HUDEP-2 (cell line): ENCODE measurements around the gene BCL7C.
"Not testable (repeated sequence)": the region's sequence is repeated elsewhere in the genome, so short reads cannot be mapped to it uniquely, and the experiment has no call there.

ENCODE experiments used
- DNase-seq, 76 experiments: peaks; one replicate each; lab custom pipeline; 2025; ENCODE audit not compliant: unreplicated experiment in 76 of 76; lab: John Stamatoyannopoulos, UW

BCL7C gene

DNA sequence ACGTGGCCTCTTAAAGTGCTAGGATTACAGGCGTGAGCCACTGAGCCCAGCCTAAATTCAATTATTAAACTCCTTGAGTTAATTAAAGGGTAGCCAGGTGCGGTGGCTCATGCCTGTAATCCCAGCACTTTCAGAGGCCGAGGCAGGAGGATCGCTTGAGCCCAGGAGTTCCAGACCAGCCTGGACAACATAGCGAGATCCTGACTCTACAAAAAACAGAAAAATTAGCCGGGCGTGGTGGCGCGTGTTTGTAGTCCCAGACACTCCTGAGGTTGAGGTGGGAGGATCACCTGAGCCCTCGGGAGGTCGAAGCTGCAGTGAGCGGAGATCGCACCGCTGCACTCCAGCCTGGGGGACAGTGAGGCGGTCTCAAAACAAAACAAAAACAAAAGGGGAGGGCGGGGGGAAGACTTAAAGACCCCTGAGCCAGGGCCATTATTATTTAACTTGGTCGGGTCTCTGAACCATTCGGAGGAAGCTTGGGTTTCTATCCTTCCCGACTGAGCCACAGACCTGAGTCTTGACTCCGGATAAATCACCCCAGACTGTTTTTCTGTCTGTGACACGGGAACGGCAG lies 19.5 kb downstream of the BCL7C start:
- no peak for DNase-seq

- no peak for DNase-seq
Measured at GRCh38 chr16:30870904-30871303, 23.0 kb downstream of the BCL7C start.

DNA sequence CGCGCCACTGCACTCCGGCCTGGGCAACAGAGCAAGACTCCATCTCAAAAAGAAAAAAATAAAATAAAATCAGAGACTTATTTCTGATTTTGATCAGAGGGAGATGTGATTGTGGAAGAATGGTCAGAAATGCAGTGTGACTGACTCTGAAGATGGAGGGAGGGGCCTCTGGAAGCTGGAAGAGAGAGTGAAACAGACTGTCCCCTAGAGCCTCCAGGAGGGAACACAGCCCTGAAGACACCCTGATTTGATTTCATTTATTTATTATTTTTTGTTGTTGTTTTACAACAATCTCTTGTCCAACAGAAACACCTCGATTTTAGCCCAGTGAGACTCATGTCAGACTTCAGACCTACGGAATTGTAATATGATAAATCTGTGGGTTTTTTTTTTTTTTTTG lies 26.1 kb downstream of the BCL7C start:
- DNase-seq, result peak in 3 of 76 experiments; percentile 2 to 10 (median 10)

GRCh38 chr16:30866031-30866430 lies 27.8 kb downstream of the BCL7C start:
- DNase-seq, result no peak

- DNase-seq, result not testable (repeated sequence)
Measured at GRCh38 chr16:30863178-30863577, 30.7 kb downstream of the BCL7C start.

DNA sequence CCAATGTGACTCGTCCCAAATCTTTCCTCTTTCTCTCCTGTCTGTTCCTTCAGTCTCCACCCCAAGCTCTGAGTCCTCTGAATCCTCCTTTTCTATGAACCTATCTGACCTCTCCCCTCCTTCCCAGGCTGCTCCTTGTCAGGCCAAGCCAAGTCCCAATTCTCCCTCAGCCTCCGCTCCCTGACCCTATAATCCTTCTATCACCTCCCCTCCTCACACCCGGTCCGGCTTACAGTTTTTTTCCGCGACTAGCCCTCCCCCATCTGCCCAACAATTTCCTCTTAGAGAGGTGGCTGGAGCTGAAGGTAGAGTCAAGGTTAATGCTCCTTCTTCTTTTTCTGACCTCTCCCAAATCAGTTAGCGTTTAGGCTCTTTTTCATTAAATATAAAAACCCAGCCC lies 33.1 kb downstream of the BCL7C start:
- DNase-seq, result not testable (repeated sequence)

DNA sequence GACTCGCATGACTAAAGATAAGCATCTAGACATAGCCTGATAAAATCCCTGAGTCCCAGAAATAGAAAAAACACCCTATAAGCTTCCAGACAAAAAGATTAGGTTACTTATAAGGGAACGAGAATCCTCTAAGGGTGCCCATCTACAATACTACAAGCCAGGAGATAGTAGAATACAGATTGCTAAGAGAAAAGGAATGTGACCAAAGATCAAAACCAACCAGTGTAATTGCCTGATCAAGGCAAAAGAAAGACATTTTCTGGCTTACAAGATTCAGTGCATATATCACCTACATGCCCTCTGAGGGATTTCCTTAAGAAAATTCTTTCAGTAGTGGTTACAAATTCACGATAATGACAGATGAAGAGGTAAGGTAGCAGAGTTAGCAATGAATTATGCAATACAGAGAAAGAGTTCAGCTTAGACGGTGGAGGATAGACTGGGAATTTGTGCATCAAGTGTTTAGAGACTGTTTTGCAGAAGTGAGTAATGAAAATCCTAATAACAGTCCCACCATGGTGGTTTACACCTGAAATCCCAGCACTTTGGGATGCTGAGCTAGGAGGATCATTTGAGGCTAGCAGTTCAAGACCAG lies 35.0 kb downstream of the BCL7C start:
- no peak for DNase-seq

GRCh38 chr16:30858111-30858495 lies 35.8 kb downstream of the BCL7C start:
- DNase-seq, result no peak

- DNase-seq, result no peak
Measured at GRCh38 chr16:30853758-30854157, 40.1 kb downstream of the BCL7C start.

DNA sequence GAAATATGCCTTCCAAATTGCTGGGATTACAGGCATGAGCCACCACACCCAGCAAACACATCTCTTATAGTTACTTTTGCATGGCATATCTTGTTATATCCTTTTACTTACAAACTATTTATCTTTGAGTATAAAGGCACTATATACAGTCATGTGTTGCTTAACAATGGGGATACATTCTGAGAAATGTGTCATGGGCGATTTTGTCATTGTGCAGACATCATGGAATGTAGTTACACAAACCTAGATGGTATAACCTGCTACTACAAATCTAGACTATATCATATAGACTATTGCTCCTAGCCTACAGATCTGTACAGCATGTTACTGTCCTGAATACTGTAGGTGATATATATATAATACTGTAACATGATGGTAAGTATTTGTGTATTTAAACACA lies 43.6 kb downstream of the BCL7C start:
- no peak for DNase-seq

- DNase-seq, result no peak
Measured at GRCh38 chr16:30846649-30847402, 47.1 kb downstream of the BCL7C start.

DNA sequence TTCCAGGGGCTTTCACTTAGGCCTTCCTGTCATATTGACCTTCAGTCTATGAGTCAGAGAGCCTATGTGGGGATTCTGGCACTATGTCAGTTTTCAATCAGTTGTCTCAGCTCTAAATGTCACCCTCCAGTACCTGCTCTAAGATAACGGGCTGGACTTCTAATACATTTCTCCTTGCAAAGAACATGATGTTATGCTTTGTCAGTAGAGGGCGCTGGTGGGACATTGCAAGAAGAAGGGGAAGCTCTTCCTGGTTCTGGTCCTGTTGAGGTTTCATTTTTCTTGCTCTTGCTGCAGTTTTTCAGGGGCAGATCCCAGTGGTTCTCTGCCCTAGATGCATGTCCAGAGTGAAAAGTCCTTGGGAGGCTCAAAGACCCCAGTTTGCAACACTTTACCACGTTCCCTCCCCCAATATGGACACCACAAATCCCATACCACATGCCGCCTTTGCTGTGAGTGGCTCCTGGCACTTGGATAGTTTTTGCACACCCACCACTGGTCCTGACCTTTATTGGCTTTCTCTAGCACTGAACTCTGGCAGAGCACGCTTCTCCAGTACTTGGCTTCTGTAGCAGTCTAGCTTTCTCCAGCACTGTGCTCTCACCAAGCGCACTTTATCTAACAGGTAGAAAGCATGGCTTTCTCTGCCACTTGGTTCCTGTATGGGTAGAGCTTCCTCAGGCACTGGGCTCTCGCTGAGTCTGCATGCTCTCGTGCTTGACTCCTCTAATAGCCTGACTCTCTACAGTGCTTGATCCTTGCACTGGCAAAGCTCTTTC lies 49.0 kb downstream of the BCL7C start:
- DNase-seq, result peak in 72 of 76 experiments; percentile 11 to 92 (median 76)

DNA sequence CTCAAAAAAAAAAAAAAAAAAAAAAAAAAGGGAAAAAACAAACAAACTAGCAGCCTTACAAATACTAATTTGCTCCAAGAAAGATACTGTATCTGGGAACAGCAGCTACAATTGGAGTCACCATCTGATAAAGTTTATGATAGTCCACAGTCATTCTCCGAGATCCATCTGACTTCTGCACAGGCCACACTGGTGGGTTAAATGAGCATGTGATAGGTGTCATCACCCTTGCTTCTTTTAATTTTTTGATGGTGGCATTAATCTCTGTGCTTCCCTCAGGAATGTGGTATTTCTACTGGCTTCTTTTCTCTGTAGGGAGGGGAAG lies 49.6 kb downstream of the BCL7C start:
- DNase-seq, result no peak

- no peak for DNase-seq
Measured at GRCh38 chr16:30843501-30843900, 50.4 kb downstream of the BCL7C start.

DNA sequence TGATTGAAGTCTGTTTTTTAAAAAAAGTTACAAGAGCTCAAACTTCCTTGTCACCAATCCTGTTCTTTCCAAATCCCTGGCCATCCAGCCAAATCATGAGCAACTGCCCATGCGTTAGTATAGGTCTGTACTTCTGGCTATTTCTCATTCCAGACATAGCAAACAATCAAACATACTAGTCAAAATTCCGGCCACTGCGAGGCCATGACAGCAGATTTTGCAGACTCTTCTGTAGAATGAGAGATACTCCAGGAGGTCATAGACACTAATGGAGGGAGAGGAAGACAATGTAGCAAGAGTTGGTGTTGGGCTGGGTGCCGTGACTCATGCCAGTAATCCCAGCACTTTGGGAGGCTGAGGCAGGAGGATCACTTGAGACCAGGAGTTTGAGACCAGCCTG lies 50.9 kb downstream of the BCL7C start:
- no peak for DNase-seq

GRCh38 chr16:30841332-30841731 lies 52.5 kb downstream of the BCL7C start:
- DNase-seq, result no peak

DNA sequence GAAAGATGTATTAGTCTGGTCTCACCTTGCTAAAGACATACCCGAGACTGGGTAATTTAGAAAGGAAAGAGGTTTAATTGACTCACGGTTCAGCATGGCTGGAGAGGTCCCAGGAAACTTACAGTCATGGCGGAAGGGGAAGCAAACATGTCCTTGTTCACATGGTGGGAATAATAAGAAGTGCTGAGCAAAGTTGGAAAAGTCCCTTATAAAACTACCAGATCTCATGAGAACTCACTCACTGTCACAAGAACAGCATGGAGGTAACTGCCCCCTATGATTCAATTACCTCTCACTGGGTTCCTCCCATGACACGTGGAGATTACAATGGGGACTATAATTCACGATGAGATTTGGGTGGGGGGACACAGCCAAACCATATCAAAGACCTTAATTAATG lies 53.3 kb downstream of the BCL7C start:
- no peak for DNase-seq

- DNase-seq, result peak in 1 of 76 experiments; percentile 4
Measured at GRCh38 chr16:30839523-30840227, 54.2 kb downstream of the BCL7C start.

DNA sequence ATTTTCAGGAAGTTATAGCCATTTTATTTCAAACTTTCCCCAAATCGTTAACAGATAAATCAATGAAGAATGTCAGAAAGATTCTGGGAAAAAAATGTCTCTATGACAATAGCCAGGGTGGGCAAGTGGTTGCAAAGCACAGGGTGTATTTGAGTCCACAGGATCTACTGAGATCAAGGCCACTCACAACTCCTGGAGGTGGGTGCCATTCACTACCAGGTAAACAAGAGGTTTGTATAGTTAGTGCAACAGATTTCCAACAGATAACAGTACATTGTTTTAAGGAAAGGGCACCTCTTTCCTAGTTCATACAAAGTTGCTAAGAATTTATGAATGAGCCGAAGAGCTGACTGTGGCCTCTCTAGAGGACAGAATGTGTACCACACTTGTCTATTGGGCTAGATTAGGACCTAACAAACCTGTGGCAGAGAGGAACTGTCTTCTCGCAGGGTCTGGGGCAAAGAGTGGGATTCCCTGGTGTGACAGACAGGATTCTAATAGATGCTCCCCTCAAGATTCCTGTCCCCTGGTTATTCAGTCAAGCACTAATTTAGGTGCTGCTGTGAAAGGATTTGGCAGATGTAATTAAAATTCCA lies 54.9 kb downstream of the BCL7C start:
- no peak for DNase-seq

DNA sequence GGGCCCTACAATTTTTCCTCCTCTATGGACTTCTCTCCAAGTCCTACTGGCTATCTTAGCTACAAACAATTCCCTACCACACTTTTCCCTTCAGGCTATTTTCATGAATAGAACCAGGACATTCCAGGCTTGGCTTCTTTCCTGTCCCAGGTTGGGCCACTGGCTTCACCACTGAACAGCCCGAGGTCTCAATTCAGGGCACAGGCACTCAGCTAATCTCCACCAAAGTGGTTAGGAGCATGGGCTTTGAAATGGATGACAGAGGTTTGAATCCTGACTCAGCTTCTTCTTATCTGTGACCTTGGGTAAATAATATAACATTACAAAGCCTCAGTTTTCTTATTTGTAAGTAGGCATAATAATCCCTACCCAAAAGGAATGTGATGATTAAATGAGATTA lies 56.0 kb downstream of the BCL7C start:
- peak in 1 of 76 experiments; percentile 4 for DNase-seq
